ENCODE results near the gene ZSCAN20. TPM values are rescaled to one million over a fixed set of nuclear protein-coding genes. Genes with fewer than 3 reads are reported as not detected.
A peak's percentile ranks its signal among the peaks of the same experiment; 100 is the strongest.

Gene ZSCAN20
- total and polyA plus RNA-seq, 7 donors: 0.69 to 8.2 (median 5.8) TPM

GRCh38 chr1:33462405-33463164 is 9.9 kb upstream of the ZSCAN20 start:
- H3K9me3 ChIP-seq: no peaks in the 10 kb centered on the region
- intact Hi-C loops (cut with DNase I): loop anchor here (10.0 kb wide), 1 partner anchor 238 kb away; no protein-coding TSS in a partner anchor
- H3K27ac ChIP-seq: peak overlapping the region in 2 of 4 donors; percentile 81 to 91

GRCh38 chr1:33464552-33464951 is 7.9 kb upstream of the ZSCAN20 start:
- 93% methylated on average over 3 of the region's 3 CpGs for WGBS, 2 donors
- TF ChIP-seq CTCF (IDR thresholded peaks at IDR 0.05): no peak
- no peak for TF ChIP-seq POLR2A (IDR thresholded peaks at IDR 0.05)
- H3K27ac ChIP-seq: no peak overlapping the region
- intact Hi-C loops (cut with DNase I): loop anchor here (10.0 kb wide), 1 partner anchor 240 kb away; no protein-coding TSS in a partner anchor
- no peaks in the 10 kb centered on the region for H3K9me3 ChIP-seq
- peaks cover 0 to 63% (median 46%) of the 10 kb centered on the region in 4 donors for H3K4me1 ChIP-seq
- H3K36me3 ChIP-seq: no peaks in the 10 kb centered on the region
- no peaks in the 10 kb centered on the region for H3K27me3 ChIP-seq
- no peak for DNase-seq
- H3K4me3 ChIP-seq: no peak overlapping the region

More at GRCh38 chr1:33462405-33463164, 9.9 kb upstream of the ZSCAN20 start:
- Histone ChIP-seq H3K4me3 (no peak overlapping the region), H3K27me3 (no peaks in the 10 kb centered on the region), H3K4me1 (peaks cover 0 to 62% (median 50%) of the 10 kb centered on the region in 4 donors), H3K36me3 (no peaks in the 10 kb centered on the region)
- no peak for TF ChIP-seq POLR2AphosphoS5 (IDR thresholded peaks at IDR 0.05)
- TF ChIP-seq CTCF (IDR thresholded peaks at IDR 0.05): no peak
- no peak for TF ChIP-seq POLR2A (IDR thresholded peaks at IDR 0.05)
- TF ChIP-seq EP300 (IDR thresholded peaks at IDR 0.05): no peak
- no peak for DNase-seq
- 87% methylated on average over 8 of the region's 8 CpGs for WGBS, 2 donors

- no peak overlapping the region for H3K27ac ChIP-seq
- H3K36me3 ChIP-seq: no peaks in the 10 kb centered on the region
- H3K9me3 ChIP-seq: no peaks in the 10 kb centered on the region
- 85% methylated on average over 2 of the region's 2 CpGs for WGBS, 2 donors
- H3K27me3 ChIP-seq: no peaks in the 10 kb centered on the region
- TF ChIP-seq POLR2A (IDR thresholded peaks at IDR 0.05) (no peak), CTCF (IDR thresholded peaks at IDR 0.05) (no peak), POLR2AphosphoS5 (IDR thresholded peaks at IDR 0.05) (no peak), EP300 (IDR thresholded peaks at IDR 0.05) (no peak)
- peaks cover 0 to 63% (median 44%) of the 10 kb centered on the region in 4 donors for H3K4me1 ChIP-seq
- H3K4me3 ChIP-seq: no peak overlapping the region
- intact Hi-C loops (cut with DNase I): loop anchor here (10.0 kb wide), 1 partner anchor 241 kb away; no protein-coding TSS in a partner anchor
- no peak for DNase-seq
Measured at GRCh38 chr1:33465316-33465715, 7.1 kb upstream of the ZSCAN20 start.

GRCh38 chr1:33466159-33466558 is 6.3 kb upstream of the ZSCAN20 start:
- DNase-seq: peak; percentile 74
- WGBS, 2 donors: 56 to 64% methylated on average over 6 of the region's 6 CpGs
- Histone ChIP-seq H3K4me1 (peaks cover 0 to 63% (median 43%) of the 10 kb centered on the region in 4 donors), H3K27me3 (no peaks in the 10 kb centered on the region), H3K36me3 (no peaks in the 10 kb centered on the region), H3K27ac (no peak overlapping the region), H3K9me3 (no peaks in the 10 kb centered on the region), H3K4me3 (no peak overlapping the region)
- intact Hi-C loops (cut with DNase I): loop anchor here (10.0 kb wide), 1 partner anchor 241 kb away; no protein-coding TSS in a partner anchor
- no peak for TF ChIP-seq POLR2A (IDR thresholded peaks at IDR 0.05)
- no peak for TF ChIP-seq POLR2AphosphoS5 (IDR thresholded peaks at IDR 0.05)
- no peak for TF ChIP-seq EP300 (IDR thresholded peaks at IDR 0.05)
- no peak for TF ChIP-seq CTCF (IDR thresholded peaks at IDR 0.05)
